DMS79 treated with DMSO at 0.1 percent for 48 hours (cell line): ENCODE data around the gene SCP2.
A peak's percentile ranks its signal among the peaks of the same experiment; 100 is the strongest.

Source experiments
- DNase-seq: peaks from one replicate; lab custom pipeline; 2025; lab: John Stamatoyannopoulos, UW

Gene SCP2

GRCh38 chr1:52927212-52928014 lies at the start of gene SCP2:
TSS of gene SCP2 (plus strand) at chr1:52927276. CDS start at chr1:52927397, 121 bp downstream.
- DNase-seq: peak; percentile 71

- DNase-seq: no peak
Measured at GRCh38 chr1:52877554-52877953, 49.5 kb upstream of the SCP2 start.

GRCh38 chr1:52880206-52880605 lies 46.9 kb upstream of the SCP2 start:
- DNase-seq: no peak

GRCh38 chr1:52887483-52887882 lies 39.6 kb upstream of the SCP2 start:
- no peak for DNase-seq

- no peak for DNase-seq
Measured at GRCh38 chr1:52892424-52893215, 34.5 kb upstream of the SCP2 start.

GRCh38 chr1:52899445-52899894 lies 27.6 kb upstream of the SCP2 start:
- no peak for DNase-seq

GRCh38 chr1:52900402-52900801 lies 26.7 kb upstream of the SCP2 start:
- no peak for DNase-seq

- no peak for DNase-seq
Measured at GRCh38 chr1:52901384-52901783, 25.7 kb upstream of the SCP2 start.

GRCh38 chr1:52904208-52904926 lies 22.7 kb upstream of the SCP2 start:
- DNase-seq: no peak

GRCh38 chr1:52904927-52905698 lies 22.0 kb upstream of the SCP2 start:
- DNase-seq: no peak

GRCh38 chr1:52906135-52906603 lies 20.9 kb upstream of the SCP2 start:
- no peak for DNase-seq

GRCh38 chr1:52907068-52907811 lies 19.8 kb upstream of the SCP2 start:
- no peak for DNase-seq

- no peak for DNase-seq
Measured at GRCh38 chr1:52907812-52908153, 19.3 kb upstream of the SCP2 start.

GRCh38 chr1:52911541-52911940 lies 15.5 kb upstream of the SCP2 start:
- no peak for DNase-seq

- no peak for DNase-seq
Measured at GRCh38 chr1:52913014-52913413, 14.1 kb upstream of the SCP2 start.

- no peak for DNase-seq
Measured at GRCh38 chr1:52913537-52913936, 13.5 kb upstream of the SCP2 start.

- no peak for DNase-seq
Measured at GRCh38 chr1:52914463-52914862, 12.6 kb upstream of the SCP2 start.

GRCh38 chr1:52915211-52915854 lies 11.7 kb upstream of the SCP2 start:
- DNase-seq: no peak

- DNase-seq: no peak
Measured at GRCh38 chr1:52915855-52916220, 11.2 kb upstream of the SCP2 start.

GRCh38 chr1:52916241-52916975 lies 10.7 kb upstream of the SCP2 start:
- DNase-seq: no peak
